H9 (cell line): ENCODE data around the gene ELOF1. TPM values are rescaled to one million over a fixed set of nuclear protein-coding genes. Genes with fewer than 3 reads are reported as not detected.

Experiments
- DNase-seq: peaks from one replicate; pipeline ENCODE4 v3.0.0-alpha.2; 2017
- H2AFZ ChIP-seq: one replicate; pipeline ENCODE4 v1.6.1; 2013; ENCODE audit warnings: mild to moderate bottlenecking, low read length, control low read depth, moderate library complexity
- H2AK5ac ChIP-seq: 2 replicates; pipeline ENCODE4 v1.6.1; 2013; ENCODE audit warnings: low read length, control low read depth, mixed read lengths; ENCODE audit not compliant: insufficient read length
- H2BK120ac ChIP-seq: one replicate; pipeline ENCODE4 v1.6.1; 2013; ENCODE audit warnings: low read depth, mild to moderate bottlenecking, low read length, control low read depth, inconsistent platforms; ENCODE audit not compliant: poor library complexity, severe bottlenecking
- H2BK12ac ChIP-seq: 2 replicates; pipeline ENCODE4 v1.6.1; 2013; ENCODE audit warnings: low read length, control low read depth, mixed read lengths, low read depth; ENCODE audit not compliant: insufficient read length
- H2BK15ac ChIP-seq: 2 replicates; pipeline ENCODE4 v1.6.1; 2013; ENCODE audit warnings: low read depth, low read length, control low read depth
- H2BK20ac ChIP-seq: one replicate; pipeline ENCODE4 v1.6.1; 2013; ENCODE audit warnings: low read depth, mild to moderate bottlenecking, low read length, control low read depth, inconsistent platforms; ENCODE audit not compliant: poor library complexity, severe bottlenecking
- H2BK5ac ChIP-seq: 2 replicates; pipeline ENCODE4 v1.6.1; 2013; ENCODE audit warnings: low read length, control low read depth, mixed read lengths; ENCODE audit not compliant: insufficient read length
- H3K14ac ChIP-seq: 2 replicates; pipeline ENCODE4 v1.6.1; 2013; ENCODE audit warnings: low read length, control low read depth; ENCODE audit not compliant: insufficient read depth
- H3K18ac ChIP-seq: 2 replicates; pipeline ENCODE4 v1.6.1; 2013; ENCODE audit warnings: low read depth, mild to moderate bottlenecking, mixed read lengths, low read length, control low read depth; ENCODE audit not compliant: insufficient read length
- H3K23ac ChIP-seq: 2 replicates; pipeline ENCODE4 v1.6.1; 2013; ENCODE audit warnings: low read length, control low read depth, mixed read lengths, low read depth; ENCODE audit not compliant: insufficient read length
- H3K23me2 ChIP-seq: 2 replicates; pipeline ENCODE4 v1.6.1; 2013; ENCODE audit warnings: low read depth, mild to moderate bottlenecking, mixed read lengths, low read length, control low read depth; ENCODE audit not compliant: insufficient read length, poor library complexity, severe bottlenecking
- H3K27ac ChIP-seq: 2 replicates; pipeline ENCODE4 v1.5.1; 2013; ENCODE audit warnings: low read length, control low read depth, mixed read lengths, low read depth; ENCODE audit not compliant: insufficient read length
- H3K27me3 ChIP-seq: 2 replicates; pipeline ENCODE4 v1.6.1; 2013; ENCODE audit warnings: low read length, control low read depth, inconsistent platforms; ENCODE audit not compliant: insufficient read depth
- H3K4ac ChIP-seq: 2 replicates; pipeline ENCODE4 v1.6.1; 2013; ENCODE audit warnings: low read depth, mild to moderate bottlenecking, control low read depth, inconsistent platforms, low read length, moderate library complexity
- H3K4me1 ChIP-seq: 2 replicates; pipeline ENCODE4 v1.6.1; 2013; ENCODE audit warnings: low read length, control low read depth, inconsistent platforms; ENCODE audit not compliant: insufficient read depth
- H3K4me2 ChIP-seq: 2 replicates; pipeline ENCODE4 v1.6.1; 2013; ENCODE audit warnings: low read length, control low read depth, mixed read lengths; ENCODE audit not compliant: insufficient read length, insufficient read depth
- H3K56ac ChIP-seq: 2 replicates; pipeline ENCODE4 v1.6.1; 2013; ENCODE audit warnings: low read depth, mild to moderate bottlenecking, mixed read lengths, low read length, control low read depth; ENCODE audit not compliant: insufficient read length
- H3K79me1 ChIP-seq: 2 replicates; pipeline ENCODE4 v1.6.1; 2013; ENCODE audit warnings: low read depth, mild to moderate bottlenecking, moderate library complexity, low read length, control low read depth, inconsistent platforms; ENCODE audit not compliant: insufficient read depth, poor library complexity, severe bottlenecking
- H3K79me2 ChIP-seq: 2 replicates; pipeline ENCODE4 v1.6.1; 2013; ENCODE audit warnings: low read length, control low read depth, inconsistent platforms; ENCODE audit not compliant: insufficient read depth
- H3K9ac ChIP-seq: 2 replicates; pipeline ENCODE4 v1.6.1; 2013; ENCODE audit warnings: low read length, control low read depth, mixed read lengths; ENCODE audit not compliant: insufficient read length; ENCODE audit errors: extremely low read depth
- H3K9me3 ChIP-seq: one replicate; pipeline ENCODE4 v1.6.1; 2013; ENCODE audit warnings: low read depth, low read length, inconsistent platforms; ENCODE audit not compliant: control insufficient read depth
- H3T11ph ChIP-seq: one replicate; pipeline ENCODE4 v1.6.1; 2013; ENCODE audit warnings: mild to moderate bottlenecking, low read length, control low read depth, inconsistent platforms
- H4K20me1 ChIP-seq: one replicate; pipeline ENCODE4 v1.6.1; 2013; ENCODE audit not compliant: control insufficient read depth, insufficient read length, insufficient read depth
- H4K5ac ChIP-seq: 2 replicates; pipeline ENCODE4 v1.6.1; 2013; ENCODE audit warnings: low read depth, mild to moderate bottlenecking, mixed read lengths, low read length, control low read depth; ENCODE audit not compliant: insufficient read length
- H4K8ac ChIP-seq: replicated peaks from 2 replicates; pipeline ENCODE4 v1.6.1; 2013; ENCODE audit warnings: low read length, control low read depth, mixed read lengths, low read depth; ENCODE audit not compliant: insufficient read length
- H4K91ac ChIP-seq: 2 replicates; pipeline ENCODE4 v1.6.1; 2013; ENCODE audit warnings: low read depth, mild to moderate bottlenecking, moderate library complexity, mixed read lengths, low read length, control low read depth; ENCODE audit not compliant: insufficient read length
- H3K27ac Mint-ChIP-seq, 3 experiments: 2 replicates in 2 of 3; 3 replicates in 1 of 3; pipeline ENCODE4 v1.8.0; 2020 to 2021; ENCODE audit warnings: mixed read lengths in 3 of 3, mild to moderate bottlenecking in 1 of 3, moderate library complexity in 1 of 3
- H3K27me3 Mint-ChIP-seq: 2 replicates; pipeline ENCODE4 v1.8.0; 2021; ENCODE audit warnings: low read depth, mild to moderate bottlenecking, moderate library complexity, mixed read lengths
- H3K36me3 Mint-ChIP-seq, 3 experiments: 2 replicates in 2 of 3; 3 replicates in 1 of 3; pipeline ENCODE4 v1.8.0; 2020 to 2021; ENCODE audit warnings: low read depth in 3 of 3, mixed read lengths in 3 of 3; ENCODE audit not compliant: insufficient read depth in 1 of 3
- H3K4me1 Mint-ChIP-seq, 2 experiments: 2 replicates each; pipeline ENCODE4 v1.8.0; 2020; ENCODE audit warnings: mixed read lengths in 2 of 2
- H3K4me3 Mint-ChIP-seq, 2 experiments: 2 replicates in 1 of 2; 3 replicates in 1 of 2; pipeline ENCODE4 v1.8.0; 2020 to 2021; ENCODE audit warnings: mild to moderate bottlenecking in 2 of 2, mixed read lengths in 2 of 2, moderate library complexity in 1 of 2
- H3K9me3 Mint-ChIP-seq, 2 experiments: 2 replicates in 1 of 2; 3 replicates in 1 of 2; pipeline ENCODE4 v1.8.0; 2020; ENCODE audit warnings: mild to moderate bottlenecking in 2 of 2, mixed read lengths in 2 of 2, moderate library complexity in 1 of 2
- CTCF ChIP-seq: fragments of 200-600 bp; sonication (generic); conservative IDR thresholded peaks from 3 replicates; pipeline ENCODE4 v1.8.0; 2021; ENCODE audit warnings: antibody characterized with exemption, mild to moderate bottlenecking
- WGBS: extraction: QIAGEN DNeasy Blood & Tissue Kit; methylation state at CpG from one replicate; pipeline ENCODE4 v1.1.7; 2013; ENCODE audit warnings: missing lambda C conversion rate, low lambda C conversion rate, mixed read lengths; ENCODE audit not compliant: insufficient read length; ENCODE audit errors: extremely low coverage; 5-methylcytosine and 5-hydroxymethylcytosine counted together
- total RNA-seq: library from RNA; stranded (reverse); gene quantifications from 2 replicates; pipeline ENCODE4 v1.2.1, GENCODE V29; 2021

The ELOF1 gene
- total RNA-seq, 1 experiment from 2014 or later: 84.9 TPM

GRCh38 chr19:11563532-11563931, 4.5 kb upstream of the ELOF1 start:
- no peak overlapping the region for H3K4me3 Mint-ChIP-seq
- no peaks in the 10 kb centered on the region for H3K4me1 ChIP-seq
- no peaks in the 10 kb centered on the region for H4K20me1 ChIP-seq
- peaks cover 3% of the 10 kb centered on the region; the same call in 1 of the 2 replicates for H3K79me2 ChIP-seq
- no peak overlapping the region for H3K27ac ChIP-seq
- H2BK120ac ChIP-seq: no peak overlapping the region
- no peak overlapping the region for H2BK15ac ChIP-seq
- peaks cover 5 to 11% of the 10 kb centered on the region in 2 experiments for H3K4me1 Mint-ChIP-seq
- no peak for DNase-seq
- H3K79me1 ChIP-seq: no peaks in the 10 kb centered on the region
- no peak overlapping the region for H3K56ac ChIP-seq
- H2BK5ac ChIP-seq: no peak overlapping the region
- H3K4me2 ChIP-seq: no peak overlapping the region
- H4K5ac ChIP-seq: no peak overlapping the region
- no peak overlapping the region; a peak in 1 of 7 replicates for H3K27ac Mint-ChIP-seq
- H3K4ac ChIP-seq: no peak overlapping the region
- no peak overlapping the region for H2BK12ac ChIP-seq
- no peak overlapping the region for H2AK5ac ChIP-seq
- H2AFZ ChIP-seq: no peak overlapping the region
- H3K9me3 Mint-ChIP-seq: peaks cover 0 to 3% of the 10 kb centered on the region in 2 experiments; a peak in 1 of 5 replicates
- no peaks in the 10 kb centered on the region; the same call in 1 of the 2 replicates for H3K27me3 Mint-ChIP-seq
- no peak overlapping the region for H4K91ac ChIP-seq
- no peaks in the 10 kb centered on the region for H3K9me3 ChIP-seq
- no peak overlapping the region for H2BK20ac ChIP-seq
- no CpG with 5 or more reads among the region's 8 CpGs for WGBS
- H3T11ph ChIP-seq: no peak overlapping the region
- peaks cover 9% of the 10 kb centered on the region for H3K23me2 ChIP-seq
- no peak overlapping the region for H3K18ac ChIP-seq
- no peak for TF ChIP-seq CTCF
- no peak overlapping the region for H4K8ac ChIP-seq
- H3K9ac ChIP-seq: no peak overlapping the region
- H3K27me3 ChIP-seq: no peaks in the 10 kb centered on the region
- H3K14ac ChIP-seq: no peak overlapping the region
- H3K23ac ChIP-seq: no peak overlapping the region
- H3K36me3 Mint-ChIP-seq: no peaks in the 10 kb centered on the region
